IMR-90 (cell line): ENCODE measurements around the gene TSPEAR. TPM values are rescaled to one million over a fixed set of nuclear protein-coding genes. Genes with fewer than 3 reads are reported as not detected.

ENCODE experiments used
- ATAC-seq: fragments of 200-7000 bp; cut with Tn5 transposase; 2 replicates; pipeline ENCODE4 v1.9.1; 2020; ENCODE audit warnings: low read depth, mild to moderate bottlenecking, moderate library complexity
- BruUV-seq: library from RNA; stranded (reverse); fragments of 400-500 nt; replicated peaks from 2 replicates; lab custom pipeline; 2021; lab: Mats Ljungman, UMichigan
- CTCF ChIA-PET: fragments of 300-600 bp; formaldehyde crosslinking; extraction: SDS; loops from one replicate; lab custom pipeline; 2021; ENCODE audit warnings: antibody characterized with exemption; lab: Yijun Ruan, JAX
- POLR2A ChIA-PET: fragments of 300-600 bp; sonication (Branson Sonifier 250); formaldehyde crosslinking; loops from one replicate; lab custom pipeline; 2022; ENCODE audit warnings: antibody characterized with exemption; ENCODE audit not compliant: unreplicated experiment; lab: Charles Lee
- DNase-seq: peaks from one replicate; pipeline ENCODE4 v3.0.0; 2013
- H2AFZ ChIP-seq: replicated peaks from 2 replicates; pipeline ENCODE3; 2013; ENCODE audit warnings: low read length, mild to moderate bottlenecking; ENCODE audit not compliant: poor library complexity
- H2AK5ac ChIP-seq: 2 replicates; pipeline ENCODE4 v1.6.1; 2013; ENCODE audit warnings: low read depth, low read length, inconsistent platforms
- H2AK9ac ChIP-seq: replicated peaks from 2 replicates; pipeline ENCODE3; 2013; ENCODE audit warnings: mild to moderate bottlenecking, low read depth, low read length, moderate library complexity; ENCODE audit not compliant: poor library complexity
- H2BK120ac ChIP-seq: 2 replicates; pipeline ENCODE4 v1.6.1; 2013; ENCODE audit warnings: low read depth, low read length, inconsistent platforms
- H2BK15ac ChIP-seq: 3 replicates; pipeline ENCODE4 v1.6.1; 2013; ENCODE audit warnings: low read depth, low read length, inconsistent platforms
- H2BK20ac ChIP-seq: 2 replicates; pipeline ENCODE4 v1.6.1; 2013; ENCODE audit warnings: low read depth, mild to moderate bottlenecking, inconsistent platforms, low read length, moderate library complexity
- H2BK5ac ChIP-seq: 2 replicates; pipeline ENCODE4 v1.6.1; 2013; ENCODE audit warnings: mild to moderate bottlenecking, low read depth, low read length, inconsistent platforms; ENCODE audit not compliant: poor library complexity, severe bottlenecking
- H3K14ac ChIP-seq: replicated peaks from 2 replicates; pipeline ENCODE4 v1.6.1; 2013; ENCODE audit warnings: low read depth, low read length, inconsistent platforms
- H3K18ac ChIP-seq: 2 replicates; pipeline ENCODE4 v1.6.1; 2013; ENCODE audit warnings: low read depth, low read length, control low read depth
- H3K23ac ChIP-seq: 2 replicates; pipeline ENCODE4 v1.6.1; 2013; ENCODE audit warnings: low read depth, low read length, inconsistent platforms
- H3K27ac ChIP-seq: 2 replicates; pipeline ENCODE4 v1.5.1; 2013; ENCODE audit warnings: mild to moderate bottlenecking, control low read depth, low read length; ENCODE audit not compliant: insufficient read depth
- H3K27me3 ChIP-seq: 2 replicates; pipeline ENCODE4 v1.6.1; 2013; ENCODE audit warnings: low read length; ENCODE audit not compliant: control insufficient read depth, insufficient read depth
- H3K36me3 ChIP-seq: 2 replicates; pipeline ENCODE4 v1.6.1; 2013; ENCODE audit warnings: low read length, mixed read lengths; ENCODE audit not compliant: control insufficient read depth, insufficient read depth
- H3K4ac ChIP-seq: 2 replicates; pipeline ENCODE4 v1.6.1; 2013; ENCODE audit warnings: low read depth, low read length, inconsistent platforms
- H3K4me1 ChIP-seq: 2 replicates; pipeline ENCODE4 v1.6.1; 2013; ENCODE audit warnings: low read length, mixed read lengths; ENCODE audit not compliant: control insufficient read depth, insufficient read depth
- H3K4me2 ChIP-seq: 2 replicates; pipeline ENCODE4 v1.6.1; 2013; ENCODE audit warnings: low read depth, mild to moderate bottlenecking, control low read depth, low read length, moderate library complexity
- H3K4me3 ChIP-seq: 2 replicates; pipeline ENCODE4 v1.5.1; 2013; ENCODE audit warnings: low read depth, mild to moderate bottlenecking, control low read depth, low read length, moderate library complexity; ENCODE audit not compliant: insufficient read depth
- H3K56ac ChIP-seq: 2 replicates; pipeline ENCODE4 v1.6.1; 2013; ENCODE audit warnings: low read length, inconsistent platforms; ENCODE audit not compliant: insufficient read depth; ENCODE audit errors: extremely low read depth
- H3K79me1 ChIP-seq, 2 experiments: 2 replicates each; pipeline ENCODE4 v1.6.1; 2013; ENCODE audit warnings: low read length in 2 of 2, inconsistent platforms in 1 of 2, low read depth in 1 of 2
- H3K9ac ChIP-seq: 2 replicates; pipeline ENCODE4 v1.6.1; 2013; ENCODE audit warnings: low read depth, low read length, control low read depth
- H3K9me1 ChIP-seq: 2 replicates; pipeline ENCODE4 v1.6.1; 2013; ENCODE audit warnings: low read length, inconsistent platforms; ENCODE audit not compliant: insufficient read depth
- H3K9me3 ChIP-seq: 2 replicates; pipeline ENCODE4 v1.6.1; 2013; ENCODE audit warnings: low read length; ENCODE audit not compliant: control insufficient read depth, insufficient read depth
- H4K20me1 ChIP-seq: 2 replicates; pipeline ENCODE4 v1.6.1; 2013; ENCODE audit warnings: low read length, inconsistent platforms; ENCODE audit not compliant: insufficient read depth
- H4K5ac ChIP-seq: 2 replicates; pipeline ENCODE4 v1.6.1; 2013; ENCODE audit warnings: mild to moderate bottlenecking, low read depth, low read length, control low read depth
- H4K8ac ChIP-seq, 2 experiments: 2 replicates each; pipeline ENCODE4 v1.6.1; 2013; ENCODE audit warnings: low read depth in 2 of 2, low read length in 2 of 2, control low read depth in 1 of 2, inconsistent platforms in 1 of 2
- H4K91ac ChIP-seq: 2 replicates; pipeline ENCODE4 v1.6.1; 2013; ENCODE audit warnings: low read depth, low read length, inconsistent platforms; ENCODE audit not compliant: insufficient read depth
- BHLHE40 ChIP-seq: fragments of 150-350 bp; IDR thresholded peaks from 2 replicates; pipeline ENCODE4 v1.6.1; 2016; ENCODE audit warnings: mild to moderate bottlenecking, low read depth, low read length
- CEBPB ChIP-seq: IDR thresholded peaks from 2 replicates; pipeline ENCODE4 v1.6.1; 2012; ENCODE audit warnings: low read depth, low read length, improper control_type of control experiment
- ELK1 ChIP-seq: fragments of 150-350 bp; IDR thresholded peaks from 2 replicates; pipeline ENCODE4 v1.6.1; 2016; ENCODE audit warnings: low read depth, mild to moderate bottlenecking, low read length, moderate library complexity, borderline replicate concordance
- FOS ChIP-seq: fragments of 150-350 bp; IDR thresholded peaks from 2 replicates; pipeline ENCODE4 v1.6.1; 2016; ENCODE audit warnings: low read depth, low read length
- MAFK ChIP-seq: IDR thresholded peaks from 2 replicates; pipeline ENCODE4 v1.6.1; 2012; ENCODE audit warnings: low read depth, low read length, improper control_type of control experiment
- MAZ ChIP-seq: IDR thresholded peaks from 2 replicates; pipeline ENCODE4 v1.6.1; 2012; ENCODE audit warnings: low read depth, mild to moderate bottlenecking, low read length, improper control_type of control experiment, moderate library complexity, borderline replicate concordance
- MXI1 ChIP-seq: IDR thresholded peaks from 2 replicates; pipeline ENCODE4 v1.6.1; 2012; ENCODE audit warnings: low read depth, mild to moderate bottlenecking, low read length, moderate library complexity, borderline replicate concordance
- NFE2L2 ChIP-seq: fragments of 150-350 bp; IDR thresholded peaks from 2 replicates; pipeline ENCODE4 v1.6.1; 2016; ENCODE audit warnings: low read depth, mild to moderate bottlenecking, low read length
- POLR2A ChIP-seq: IDR thresholded peaks from 2 replicates; pipeline ENCODE4 v1.6.1; 2012; ENCODE audit warnings: mild to moderate bottlenecking, low read depth, low read length
- RAD21 ChIP-seq: IDR thresholded peaks from 2 replicates; pipeline ENCODE4 v1.6.1; 2012; ENCODE audit warnings: low read length, improper control_type of control experiment
- RCOR1 ChIP-seq: IDR thresholded peaks from 2 replicates; pipeline ENCODE4 v1.6.1; 2012; ENCODE audit warnings: mild to moderate bottlenecking, low read length, improper control_type of control experiment; ENCODE audit not compliant: insufficient replicate concordance
- SMC3 ChIP-seq: fragments of 150-350 bp; IDR thresholded peaks from 2 replicates; pipeline ENCODE4 v1.6.1; 2016; ENCODE audit warnings: low read depth, mild to moderate bottlenecking, antibody characterized with exemption, low read length, moderate library complexity
- USF2 ChIP-seq: fragments of 150-350 bp; IDR thresholded peaks from 2 replicates; pipeline ENCODE4 v1.6.1; 2017; ENCODE audit warnings: mild to moderate bottlenecking, antibody characterized with exemption, low read length, low read depth
- WGBS, 2 experiments: methylation state at CpG; one replicate each; pipeline versions ENCODE4 v1.1.5 to v1.1.7; 2013; ENCODE audit warnings: missing lambda C conversion rate in 2 of 2; ENCODE audit not compliant: insufficient read length in 1 of 2; ENCODE audit errors: extremely low coverage in 2 of 2; 5-methylcytosine and 5-hydroxymethylcytosine counted together
- dilution Hi-C: fragments of 300-500 bp; cut with HindIII; formaldehyde crosslinking; loops from one replicate; pipeline ENCODE4 v1.14.3; 2018; ENCODE audit warnings: low sequenced_read_pairs; ENCODE audit not compliant: unreplicated experiment
- in situ Hi-C: fragments of 300-500 bp; cut with MboI; formaldehyde crosslinking; loops from 3 replicates; pipeline ENCODE4 v1.14.3; 2019; ENCODE audit warnings: low sequenced_read_pairs, inconsistent platforms, mixed read lengths
- intact Hi-C: fragments of 100-400 bp; cut with micrococcal nuclease; formaldehyde crosslinking; loops from 2 replicates; pipeline ENCODE4 v1.10.0; 2022
- polyA plus RNA-seq, 3 experiments: library from polyadenylated mRNA; depleted of rRNA; stranded (reverse); fragments of >200 nt; gene quantifications; 2 replicates each; pipeline ENCODE4 v1.2.3, GENCODE V29; 2012; ENCODE audit warnings: low replicate concordance in 1 of 3
- total RNA-seq: library from RNA; depleted of rRNA; stranded (reverse); fragments of >200 nt; gene quantifications from 2 replicates; pipeline ENCODE4 v1.2.3, GENCODE V29; 2012
- TF ChIP-seq, protein P1 (sequence below): conservative IDR thresholded peaks from 2 replicates; pipeline ENCODE4 v1.5.1; 2012; ENCODE audit warnings: mild to moderate bottlenecking, low read depth, low read length, improper control_type of control experiment

TSPEAR gene
- total and polyA plus RNA-seq, 2 of the 4 experiments (the other 2 are of a cell fraction), result not detected

GRCh38 chr21:44520326-44521300 is 190.8 kb downstream of the TSPEAR start:
- Histone ChIP-seq H2AK5ac (no peak overlapping the region), H3K9ac (no peak overlapping the region), H2AK9ac (no peak overlapping the region), H3K4me3 (no peak overlapping the region), H3K14ac (no peak overlapping the region), H3K56ac (no peak overlapping the region), H3K36me3 (no peaks in the 10 kb centered on the region), H4K91ac (no peak overlapping the region), H4K20me1 (no peaks in the 10 kb centered on the region), H2BK20ac (no peak overlapping the region), H3K9me1 (no peaks in the 10 kb centered on the region), H4K5ac (no peak overlapping the region), H2AFZ (no peak overlapping the region), H2BK5ac (no peak overlapping the region), H3K27me3 (no peaks in the 10 kb centered on the region), H3K9me3 (peaks cover 11% of the 10 kb centered on the region), H3K79me1 (no peaks in the 10 kb centered on the region), H2BK15ac (no peak overlapping the region), H3K4me2 (no peak overlapping the region), H2BK120ac (no peak overlapping the region), H3K4ac (no peak overlapping the region), H3K18ac (no peak overlapping the region), H4K8ac (no peak overlapping the region), H3K4me1 (no peaks in the 10 kb centered on the region), H3K27ac (no peak overlapping the region), H3K23ac (no peak overlapping the region)
- POLR2A ChIA-PET, result no interaction called here
- BruUV-seq, result no TSS peak
- dilution Hi-C loops, result no loop called here
- intact Hi-C loops, result no loop called here
- in situ Hi-C loops, result loop anchor here (25.0 kb wide), 1 partner anchor 417 kb away; the partner anchor contains the start of gene SLX9
- CTCF ChIA-PET, result no interaction called here
- DNase-seq (no peak), ATAC-seq (no peak)
- WGBS, 2 experiments, result 80% methylated on average over 16 of the region's 31 CpGs; no CpG with 5 or more reads in 1 of the 2 experiments
- TF ChIP-seq, protein P1, sequence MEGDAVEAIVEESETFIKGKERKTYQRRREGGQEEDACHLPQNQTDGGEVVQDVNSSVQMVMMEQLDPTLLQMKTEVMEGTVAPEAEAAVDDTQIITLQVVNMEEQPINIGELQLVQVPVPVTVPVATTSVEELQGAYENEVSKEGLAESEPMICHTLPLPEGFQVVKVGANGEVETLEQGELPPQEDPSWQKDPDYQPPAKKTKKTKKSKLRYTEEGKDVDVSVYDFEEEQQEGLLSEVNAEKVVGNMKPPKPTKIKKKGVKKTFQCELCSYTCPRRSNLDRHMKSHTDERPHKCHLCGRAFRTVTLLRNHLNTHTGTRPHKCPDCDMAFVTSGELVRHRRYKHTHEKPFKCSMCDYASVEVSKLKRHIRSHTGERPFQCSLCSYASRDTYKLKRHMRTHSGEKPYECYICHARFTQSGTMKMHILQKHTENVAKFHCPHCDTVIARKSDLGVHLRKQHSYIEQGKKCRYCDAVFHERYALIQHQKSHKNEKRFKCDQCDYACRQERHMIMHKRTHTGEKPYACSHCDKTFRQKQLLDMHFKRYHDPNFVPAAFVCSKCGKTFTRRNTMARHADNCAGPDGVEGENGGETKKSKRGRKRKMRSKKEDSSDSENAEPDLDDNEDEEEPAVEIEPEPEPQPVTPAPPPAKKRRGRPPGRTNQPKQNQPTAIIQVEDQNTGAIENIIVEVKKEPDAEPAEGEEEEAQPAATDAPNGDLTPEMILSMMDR, result no peak
- no peak for TF ChIP-seq RCOR1
- no peak for TF ChIP-seq SMC3
- TF ChIP-seq MAFK, result no peak
- no peak for TF ChIP-seq NFE2L2
- TF ChIP-seq MXI1, result no peak
- TF ChIP-seq MAZ, result no peak
- TF ChIP-seq ELK1, result no peak
- TF ChIP-seq BHLHE40, result no peak
- no peak for TF ChIP-seq RAD21
- no peak for TF ChIP-seq POLR2A
- no peak for TF ChIP-seq USF2
- TF ChIP-seq CEBPB, result no peak
- no peak for TF ChIP-seq FOS
